ENCODE measurements around the gene RASIP1. TPM values are rescaled to one million over a fixed set of nuclear protein-coding genes. Genes with fewer than 3 reads are reported as not detected.
A peak's percentile ranks its signal among the peaks of the same experiment; 100 is the strongest.

The RASIP1 gene
- total RNA-seq, 4 donors from 2014 or later = 3.0 to 11.1 (median 7.0) TPM

GRCh38 chr19:48742096-48742495 is 1.7 kb upstream of the RASIP1 start:
- peak overlapping the region in 2 of 4 donors; percentile 30 to 75 for H3K27ac ChIP-seq
- peaks cover 33% of the 10 kb centered on the region for H3K27me3 ChIP-seq
- no peaks in the 10 kb centered on the region for H3K9me3 ChIP-seq
- 80 to 87% methylated on average over 1 to 11 of the region's 11 CpGs for WGBS, 2 donors (ENCODE audit: low coverage in 1 of 2)
- H3K4me1 ChIP-seq = peaks cover 0 to 30% (median 9%) of the 10 kb centered on the region in 4 donors
- H3K4me3 ChIP-seq = no peak overlapping the region
- DNase-seq = no peak
- TF ChIP-seq EP300 (IDR thresholded peaks at IDR 0.05; ENCODE audit: low read depth) (no peak), POLR2A (IDR thresholded peaks at IDR 0.05) (no peak), POLR2AphosphoS5 (IDR thresholded peaks at IDR 0.05) (no peak), CTCF (IDR thresholded peaks at IDR 0.05) (no peak)
- in situ Hi-C loops (cut with MboI; ENCODE audit: low pct_ligation_motif_present in 1 of 4, low pct_unique_long_range_greater_than_20kb in 1 of 4, low sequenced_read_pairs in 3 of 4) = loop anchor here in 1 of 4 donors (10.0 kb wide), 1 partner anchor 97 kb away; the partner anchor contains the start of gene CA11
- H3K36me3 ChIP-seq = no peaks in the 10 kb centered on the region
- intact Hi-C loops (cut with DNase I; ENCODE audit: low total_unique reads) = loop anchor here (10.0 kb wide), 1 partner anchor 67 kb away; the partner anchor contains the start of gene NTN5

DNA sequence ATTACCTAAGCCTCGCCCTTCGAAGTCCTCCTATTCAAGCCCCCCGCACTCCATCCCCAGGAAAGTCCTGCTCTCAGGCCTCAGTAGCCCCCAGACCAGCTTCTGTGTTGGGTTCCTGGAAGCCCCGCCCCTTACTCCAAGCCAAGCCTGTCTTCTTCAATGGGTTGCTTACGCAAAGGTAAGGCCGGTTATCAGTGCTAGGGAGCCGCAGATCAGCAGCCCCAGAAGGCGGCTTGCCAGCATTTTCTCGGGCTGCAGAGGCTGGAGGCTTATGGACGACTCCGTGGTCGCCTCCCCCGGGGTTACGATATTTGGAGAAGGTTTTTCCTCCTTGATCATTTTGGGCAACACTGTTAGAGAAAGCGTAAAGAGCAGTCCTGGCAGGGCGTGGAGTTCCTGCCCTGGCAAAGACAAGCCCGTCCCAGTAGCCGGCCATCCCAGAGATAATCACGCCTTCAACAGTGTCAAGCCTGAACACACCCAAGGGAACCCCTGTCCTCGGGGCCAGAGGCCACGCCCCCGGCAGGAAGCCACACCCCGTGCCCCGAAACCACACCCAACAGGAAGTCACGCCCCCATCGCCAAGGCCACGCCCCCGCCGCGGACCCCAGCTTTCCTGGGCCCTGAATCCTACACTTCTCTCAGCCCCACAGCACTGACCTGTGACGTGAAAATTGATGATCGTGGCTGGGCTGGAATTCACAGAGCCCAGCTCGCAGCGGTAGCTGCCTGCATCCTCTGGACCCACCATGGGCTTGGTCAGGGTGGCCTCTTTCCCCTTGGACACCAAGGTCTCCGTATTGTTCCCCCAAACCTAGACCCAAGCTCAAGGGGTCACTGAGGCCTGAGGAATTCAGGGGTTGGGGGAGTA is 954 bp upstream of the RASIP1 start:
- Histone ChIP-seq H3K36me3 (no peaks in the 10 kb centered on the region), H3K4me3 (peak overlapping the region in 1 of 4 donors; percentile 1), H3K9me3 (no peaks in the 10 kb centered on the region), H3K27me3 (peaks cover 25% of the 10 kb centered on the region), H3K27ac (peak overlapping the region; percentile 15 to 75 (median 28)), H3K4me1 (peaks cover 0 to 27% (median 9%) of the 10 kb centered on the region in 4 donors)
- DNase-seq = peak; percentile 59
- in situ Hi-C loops (cut with MboI; ENCODE audit: low pct_ligation_motif_present in 1 of 4, low pct_unique_long_range_greater_than_20kb in 1 of 4, low sequenced_read_pairs in 3 of 4) (loop anchor here in 1 of 4 donors (10.0 kb wide), 1 partner anchor 97 kb away; the partner anchor contains the start of gene CA11), intact Hi-C loops (cut with DNase I; ENCODE audit: low total_unique reads) (loop anchor here (10.0 kb wide), 1 partner anchor 67 kb away; the partner anchor contains the start of gene NTN5)
- peak; percentile 8 for TF ChIP-seq POLR2A (IDR thresholded peaks at IDR 0.05)
- no peak for TF ChIP-seq CTCF (IDR thresholded peaks at IDR 0.05)
- peak in 1 of 3 donors; percentile 18 for TF ChIP-seq POLR2AphosphoS5 (IDR thresholded peaks at IDR 0.05)
- TF ChIP-seq EP300 (IDR thresholded peaks at IDR 0.05; ENCODE audit: low read depth) = no peak
- WGBS, 2 donors (ENCODE audit: low coverage in 1 of 2) = 40 to 56% methylated on average over 3 to 35 of the region's 35 CpGs

DNA sequence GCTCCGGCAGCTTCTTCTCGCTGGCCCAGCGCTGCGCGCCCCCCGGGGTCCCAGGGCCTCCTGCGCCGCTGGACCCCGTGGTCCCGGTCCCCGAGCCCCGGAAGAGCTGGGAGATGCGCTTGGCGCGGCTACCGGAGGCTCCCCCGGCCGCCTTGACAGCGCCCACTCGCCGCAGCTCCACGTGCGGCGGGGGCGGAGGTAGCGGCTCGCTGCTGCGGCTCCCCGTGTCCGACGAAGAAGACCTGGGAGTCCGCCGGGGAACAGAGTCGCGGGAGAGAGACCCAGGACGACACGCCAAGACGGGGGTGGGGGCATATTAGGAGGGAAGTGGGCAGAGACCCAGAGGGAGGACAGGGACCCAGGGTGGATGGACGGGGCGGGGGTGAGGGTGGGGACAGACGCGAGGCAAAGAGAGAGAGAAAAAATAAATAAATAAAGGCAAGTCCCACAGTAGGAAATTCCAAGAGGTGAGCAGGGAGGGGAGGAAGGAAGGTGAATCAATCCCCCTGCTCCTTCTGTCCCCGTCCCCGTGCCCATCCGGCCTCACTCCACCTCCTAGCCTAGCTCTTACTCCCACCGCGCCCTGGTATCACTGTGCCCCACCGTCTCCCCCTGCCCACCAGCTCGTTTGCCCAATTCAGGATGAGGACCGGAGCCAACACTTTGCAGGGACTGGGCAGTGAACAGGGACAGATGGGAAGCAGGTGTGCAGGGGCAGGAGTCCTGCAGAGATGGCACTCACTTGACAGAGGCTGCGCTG is 826 bp downstream of the RASIP1 start:
- Histone ChIP-seq H3K27me3 (peaks cover 20% of the 10 kb centered on the region), H3K4me3 (peak overlapping the region; percentile 32 to 60 (median 45)), H3K4me1 (peaks cover 0 to 30% (median 11%) of the 10 kb centered on the region in 4 donors), H3K27ac (peak overlapping the region; percentile 68 to 75 (median 69)), H3K36me3 (no peaks in the 10 kb centered on the region), H3K9me3 (no peaks in the 10 kb centered on the region)
- 17% methylated on average over 40 of the region's 51 CpGs; no CpG with 5 or more reads in 1 of the 2 donors for WGBS, 2 donors (ENCODE audit: low coverage in 1 of 2)
- DNase-seq = no peak
- in situ Hi-C loops (cut with MboI; ENCODE audit: low pct_ligation_motif_present in 1 of 4, low pct_unique_long_range_greater_than_20kb in 1 of 4, low sequenced_read_pairs in 3 of 4) (loop anchor here in 1 of 4 donors (10.0 kb wide), 1 partner anchor 95 kb away; the partner anchor contains the start of gene CA11), intact Hi-C loops (cut with DNase I; ENCODE audit: low total_unique reads) (loop anchor here (5.0 to 10.0 kb wide), 2 partner anchors 65 to 92 kb away; partner anchors contain the start of genes CA11 and NTN5)
- TF ChIP-seq CTCF (IDR thresholded peaks at IDR 0.05) = no peak
- TF ChIP-seq POLR2A (IDR thresholded peaks at IDR 0.05) = no peak
- TF ChIP-seq EP300 (IDR thresholded peaks at IDR 0.05; ENCODE audit: low read depth) = no peak
- TF ChIP-seq POLR2AphosphoS5 (IDR thresholded peaks at IDR 0.05) = no peak

Measured in transverse colon (tissue), 4 donors.